ENCODE data around the gene NDUFAF2.
"Not testable (repeated sequence)": the region's sequence is repeated elsewhere in the genome, so short reads cannot be mapped to it uniquely, and the experiment has no call there.

NDUFAF2 gene

DNA sequence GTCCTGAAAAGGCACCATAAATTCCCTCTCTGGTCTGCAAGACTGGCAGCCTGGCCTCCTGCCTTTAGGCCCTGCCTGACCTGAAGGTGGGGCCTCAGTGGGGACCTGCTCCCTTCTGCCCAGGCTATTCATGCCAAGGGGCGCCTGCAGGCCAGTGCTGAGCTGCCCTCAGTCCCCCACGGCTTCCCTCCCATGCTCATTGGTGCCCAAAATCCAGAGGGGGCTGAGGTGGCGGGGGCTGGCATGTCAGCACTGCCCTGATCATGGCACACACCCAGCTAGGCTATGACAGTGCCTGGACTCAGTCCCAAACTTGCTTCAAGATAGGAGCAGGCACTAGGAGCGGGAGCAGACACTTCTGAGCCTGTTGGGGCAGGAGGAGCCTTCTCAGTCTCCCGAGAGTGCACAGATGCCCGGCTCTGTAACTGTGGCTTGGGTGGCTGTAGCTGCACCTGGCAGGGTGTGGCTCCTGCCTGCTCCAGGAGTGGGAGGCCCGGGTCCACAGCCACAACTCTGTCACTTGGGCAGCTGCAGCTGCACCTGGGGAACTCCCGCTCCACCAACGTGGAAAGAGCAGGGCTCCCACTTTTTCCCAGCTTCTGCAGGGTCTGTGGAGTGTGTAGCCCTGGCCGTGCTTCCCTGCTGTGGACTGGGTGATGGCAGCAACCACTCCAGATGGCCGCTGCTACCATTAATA, 49.0 kb downstream of the NDUFAF2 start:
- DNase-seq = no peak

- DNase-seq = no peak
Observed at GRCh38 chr5:60996368-60996767, 51.4 kb downstream of the NDUFAF2 start.

GRCh38 chr5:60997721-60998120, 52.7 kb downstream of the NDUFAF2 start:
- no peak for DNase-seq

GRCh38 chr5:61000887-61001286, 55.9 kb downstream of the NDUFAF2 start:
- no peak for DNase-seq

- DNase-seq = no peak
Observed at GRCh38 chr5:61001647-61002046, 56.6 kb downstream of the NDUFAF2 start.

DNA sequence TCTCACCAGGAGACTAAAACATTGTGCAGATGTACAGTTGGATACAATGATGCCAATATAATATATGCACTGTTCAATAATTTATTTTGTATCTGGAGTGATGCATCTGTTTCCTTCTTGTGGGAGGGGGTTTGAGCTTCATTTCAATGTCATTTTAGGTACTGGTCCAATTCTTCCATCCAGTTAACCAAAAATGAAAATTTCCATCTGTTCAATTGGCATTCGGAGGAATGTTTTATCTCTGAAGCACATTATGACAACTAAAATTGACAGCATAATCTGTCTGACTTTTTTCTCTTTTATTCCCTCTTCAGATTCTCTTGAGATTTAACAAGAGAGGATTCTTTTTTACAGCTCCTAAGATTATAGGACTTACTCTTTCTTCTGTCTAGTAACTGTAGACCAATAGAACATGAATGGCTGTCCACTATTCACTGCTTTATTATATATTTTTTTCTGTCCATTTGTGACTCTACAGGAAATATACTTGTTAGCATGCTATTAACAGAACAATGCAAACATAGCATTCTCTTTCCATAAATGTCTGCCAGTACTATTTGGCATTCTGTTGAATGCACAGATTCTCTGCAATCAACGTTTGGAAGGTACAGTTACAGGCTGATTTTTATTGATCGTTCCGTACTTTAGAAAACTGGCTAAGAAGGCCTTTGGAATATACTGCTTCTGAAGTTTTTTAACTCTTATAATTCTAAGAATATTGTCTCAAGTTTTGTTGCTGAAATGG, 57.8 kb downstream of the NDUFAF2 start:
- DNase-seq = no peak

DNA sequence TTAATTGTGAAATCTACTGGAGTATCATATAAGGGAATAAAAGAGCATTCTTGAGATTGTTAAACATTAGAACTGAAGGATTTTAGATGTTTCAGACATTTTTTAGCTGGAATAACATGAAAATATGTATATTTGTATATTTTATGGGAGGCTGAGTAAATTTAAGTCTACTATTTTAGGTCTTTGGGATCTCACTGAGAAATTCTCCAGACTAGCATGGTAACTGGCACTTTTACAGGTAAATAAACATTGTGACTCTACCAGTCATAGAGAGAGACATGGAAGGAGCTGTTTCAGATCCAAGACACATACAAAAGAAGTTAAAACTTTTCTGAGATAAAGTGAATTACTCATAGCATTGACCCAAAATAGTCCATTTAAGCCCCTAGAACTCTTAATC, 59.4 kb downstream of the NDUFAF2 start:
- no peak for DNase-seq

DNA sequence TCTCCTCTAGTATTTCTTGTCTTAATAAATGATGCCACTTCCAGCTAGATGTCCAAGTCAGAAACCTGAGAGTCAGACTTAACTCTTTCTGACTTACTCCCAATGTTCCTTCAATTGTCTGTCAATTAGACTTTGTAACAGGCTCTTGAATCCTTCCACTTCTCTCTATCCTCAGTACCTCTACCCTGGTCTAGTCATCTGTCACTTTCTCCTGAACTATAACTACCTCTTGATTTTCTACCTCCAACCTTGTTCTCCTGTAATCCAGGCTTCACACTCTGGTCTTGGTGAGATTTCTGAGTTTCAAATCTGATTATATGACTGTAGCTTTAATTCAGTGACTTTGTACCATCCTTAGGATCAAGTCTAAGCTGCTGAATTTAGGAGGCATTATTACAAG, 64.9 kb downstream of the NDUFAF2 start:
- no peak for DNase-seq

DNA sequence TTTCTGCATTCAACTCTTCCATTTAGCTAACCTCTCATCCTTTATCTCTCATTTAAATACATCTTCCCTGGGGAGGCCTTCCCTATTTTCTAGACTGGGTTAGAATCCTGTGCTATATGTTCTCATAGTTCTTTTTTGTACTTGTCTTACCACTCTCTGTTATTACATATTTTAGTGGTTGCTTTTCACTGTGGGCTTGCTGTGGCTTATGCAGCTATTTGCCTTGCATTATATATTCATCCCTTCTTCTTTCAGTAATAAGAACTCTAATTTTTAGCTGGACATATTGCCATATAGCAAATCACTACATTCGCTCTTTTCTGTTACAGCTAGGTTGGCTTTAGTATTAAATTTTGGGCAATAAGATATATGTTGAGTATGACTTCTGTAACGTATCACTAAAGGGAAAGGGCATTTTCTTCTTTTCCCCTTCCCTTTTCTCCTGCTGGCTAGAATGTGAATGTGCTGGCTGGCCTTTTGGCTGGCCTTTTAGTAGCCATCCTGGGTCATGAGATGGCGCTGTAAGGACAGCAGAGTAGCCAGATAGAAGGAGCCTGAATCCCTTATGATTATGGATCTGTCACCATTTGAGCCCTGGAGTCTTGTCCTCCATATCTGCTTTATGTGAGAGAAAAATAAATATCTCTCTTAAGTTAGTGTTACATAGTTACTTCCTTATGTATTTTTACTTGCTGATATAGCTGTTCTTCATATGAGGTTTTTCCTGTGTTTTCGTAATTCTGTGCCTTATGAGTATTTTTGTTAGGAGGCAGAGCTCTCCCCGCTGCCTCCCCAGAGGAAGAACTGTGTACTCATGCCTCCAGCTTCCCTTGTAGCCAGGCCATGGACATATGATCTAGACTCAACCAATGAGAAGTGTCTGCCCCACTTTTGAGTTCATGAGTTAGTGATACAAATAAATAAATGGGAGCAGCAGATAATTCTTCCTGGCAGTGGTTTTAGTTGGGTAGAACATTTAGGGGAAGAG, 65.8 kb downstream of the NDUFAF2 start:
- DNase-seq = no peak

DNA sequence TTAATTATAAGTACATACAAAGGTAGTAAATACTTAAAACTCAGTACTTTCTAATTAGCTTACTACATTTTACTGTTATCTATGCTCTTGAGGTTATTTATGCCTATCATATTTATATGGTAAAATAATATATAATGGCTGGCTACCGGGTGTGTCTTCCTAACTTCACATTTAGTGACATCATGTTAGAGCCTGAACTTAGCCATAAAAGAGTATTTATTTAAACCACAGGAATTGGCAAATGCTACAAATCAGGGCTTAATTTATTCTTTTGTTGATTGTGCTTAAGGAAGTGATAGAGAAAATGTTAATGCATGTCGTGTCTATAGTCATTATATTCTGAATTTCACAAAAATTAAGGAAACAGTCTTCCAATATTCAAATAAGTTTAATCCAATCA, 73.1 kb downstream of the NDUFAF2 start:
- no peak for DNase-seq

- DNase-seq = no peak
Observed at GRCh38 chr5:61019642-61020041, 74.6 kb downstream of the NDUFAF2 start.

- DNase-seq = no peak
Observed at GRCh38 chr5:61020415-61020814, 75.4 kb downstream of the NDUFAF2 start.

GRCh38 chr5:61023131-61023530, 78.1 kb downstream of the NDUFAF2 start:
- DNase-seq = no peak

- no peak for DNase-seq
Observed at GRCh38 chr5:61026004-61026403, 81.0 kb downstream of the NDUFAF2 start.

DNA sequence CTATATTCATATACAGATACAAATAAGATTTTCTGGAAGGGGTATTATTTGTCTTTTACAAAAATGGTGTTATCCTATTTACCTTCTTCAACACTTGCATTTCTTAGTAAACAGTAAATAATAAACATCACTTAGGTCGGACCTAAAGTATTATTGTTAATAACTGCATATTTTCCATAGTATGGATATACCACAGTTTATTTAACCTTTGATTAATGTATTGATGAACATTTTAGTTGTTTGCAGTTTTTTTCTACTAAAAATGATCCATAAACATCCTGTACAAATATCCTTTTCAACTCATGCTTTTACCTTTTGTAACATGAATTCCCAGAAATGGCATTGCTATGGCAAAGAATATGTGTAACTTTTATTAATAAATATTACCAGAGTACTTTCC, 83.4 kb downstream of the NDUFAF2 start:
- DNase-seq = no peak

DNA sequence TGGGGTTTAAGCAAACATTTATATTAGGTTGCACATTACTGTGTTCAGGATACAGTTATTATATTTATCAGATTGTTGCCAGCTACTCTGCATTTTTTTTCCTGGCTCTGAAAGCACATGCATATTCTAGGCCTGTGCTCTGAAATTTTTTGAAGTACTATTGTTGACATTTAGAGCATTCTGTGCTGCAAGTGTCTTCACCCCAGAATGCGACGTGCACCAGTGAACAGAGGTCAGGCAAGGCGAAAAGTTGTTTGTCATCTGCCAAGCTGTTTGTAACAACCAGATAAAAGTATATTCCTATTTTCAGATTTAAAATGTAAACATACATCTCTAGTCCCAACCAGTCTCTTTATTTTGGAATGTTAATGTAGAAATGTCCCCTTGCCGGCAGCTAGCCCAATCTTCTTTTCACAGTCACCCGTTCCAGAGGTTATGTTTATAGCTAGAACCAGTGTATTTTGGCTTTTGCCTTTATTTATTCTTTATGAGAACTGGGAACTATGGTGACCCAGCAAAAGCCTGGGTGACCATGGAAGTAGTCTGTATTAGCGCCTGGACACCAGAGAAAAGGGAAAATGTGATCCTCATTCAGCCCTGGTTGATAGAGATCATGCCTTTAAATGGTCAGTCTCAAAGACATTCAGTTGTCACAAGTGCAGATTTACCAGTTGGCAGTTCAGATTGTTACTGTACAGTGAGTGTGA, 84.6 kb downstream of the NDUFAF2 start:
- DNase-seq = no peak

DNA sequence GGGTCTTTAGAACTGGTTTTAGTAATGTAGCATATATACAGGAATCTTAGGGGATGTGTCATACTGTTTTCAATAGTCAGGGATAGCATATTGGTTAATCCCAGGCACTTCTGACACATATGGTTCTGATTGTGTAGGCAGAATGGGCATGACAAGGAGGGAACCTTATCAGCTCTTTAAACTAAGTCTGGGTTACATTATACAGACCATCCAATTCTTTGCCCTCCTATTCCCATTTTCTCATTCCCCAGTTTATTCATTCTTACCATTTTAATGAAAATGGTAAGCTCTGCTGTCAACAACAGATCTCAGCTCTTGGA, 85.1 kb downstream of the NDUFAF2 start:
- DNase-seq = no peak

- DNase-seq = not testable (repeated sequence)
Observed at GRCh38 chr5:61031301-61031700, 86.3 kb downstream of the NDUFAF2 start.

- DNase-seq = no peak
Observed at GRCh38 chr5:61044545-61044944, 99.5 kb downstream of the NDUFAF2 start.

DNA sequence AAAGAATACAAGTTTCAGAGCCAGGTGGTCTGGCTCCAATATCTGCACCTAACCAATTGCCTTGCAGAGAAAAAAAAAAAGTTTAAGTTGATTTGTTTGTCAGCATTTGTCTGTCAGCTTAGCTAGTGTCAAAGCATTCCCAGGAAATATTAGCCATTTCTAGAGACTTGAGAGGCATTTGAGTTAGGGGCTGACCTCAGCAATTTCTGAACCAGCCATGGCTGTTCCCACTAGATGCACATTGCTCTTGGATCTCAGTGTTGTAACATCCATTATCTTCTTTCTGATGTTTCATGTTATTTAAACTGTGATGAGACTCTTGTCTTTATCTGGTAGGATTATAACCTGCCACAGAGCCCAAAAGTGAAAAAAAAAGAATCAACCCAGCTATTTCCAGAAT, 102.3 kb downstream of the NDUFAF2 start:
- no peak for DNase-seq

DNA sequence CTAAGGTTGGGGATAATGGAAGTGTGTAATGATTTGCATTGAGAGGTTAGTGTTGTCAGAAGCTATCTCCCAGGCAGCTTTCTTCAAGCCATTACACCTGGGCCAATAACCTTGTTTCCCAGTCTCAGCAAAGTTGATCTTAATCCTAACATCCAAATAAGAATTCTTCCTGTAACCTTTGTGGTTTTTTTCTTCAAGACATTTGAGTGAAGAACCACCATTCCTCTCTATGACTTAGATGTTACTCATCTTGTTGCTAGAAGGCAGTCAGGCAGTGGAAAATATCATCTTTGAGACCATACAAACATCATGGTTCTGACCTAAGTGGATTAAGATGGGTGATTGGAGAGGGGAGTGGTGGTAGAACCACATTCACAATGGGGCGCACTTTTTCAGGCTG, 103.5 kb downstream of the NDUFAF2 start:
- DNase-seq = no peak

DNA sequence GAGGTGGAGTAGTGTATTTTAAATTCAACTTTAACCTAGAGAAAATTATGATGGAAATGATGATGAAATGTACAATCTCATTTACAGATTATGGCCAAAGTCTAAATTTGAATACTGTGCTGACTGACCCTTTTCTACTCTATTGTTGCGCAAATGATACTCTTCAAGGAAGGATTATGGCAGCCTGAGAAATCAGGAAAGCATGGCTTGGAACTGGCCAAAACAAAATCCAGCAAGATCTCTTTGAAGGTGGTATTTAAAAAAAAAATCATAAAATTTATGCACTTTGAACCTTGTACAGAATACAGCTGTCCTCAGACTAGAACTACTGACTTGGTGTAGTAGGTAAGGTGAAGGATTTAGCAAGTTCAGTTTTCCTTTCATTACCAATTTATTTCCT, 105.3 kb downstream of the NDUFAF2 start:
- no peak for DNase-seq

- no peak for DNase-seq
Observed at GRCh38 chr5:61051267-61051666, 106.3 kb downstream of the NDUFAF2 start.

Measured in activated effector memory CD4-positive, alpha-beta T cell treated with anti-CD3 and anti-CD28 coated beads, Interleukin-2, amount 50 U/mL, for 16 hours (primary cell).